Endometrial microvascular endothelial cells (primary cell): ENCODE measurements around the gene SWSAP1. TPM values are rescaled to one million over a fixed set of nuclear protein-coding genes. Genes with fewer than 3 reads are reported as not detected.
"Not testable (repeated sequence)": the region's sequence is repeated elsewhere in the genome, so short reads cannot be mapped to it uniquely, and the experiment has no call there.

Experiments
- in situ Hi-C: cut with HindIII; loops from 2 replicates; pipeline ENCODE4 v1.10.0; 2017; ENCODE audit warnings: low sequenced_read_pairs, low pct_unique_long_range_greater_than_20kb; ENCODE audit errors: inconsistent ontology term
- total RNA-seq: library from RNA; depleted of rRNA; stranded (reverse); fragments of >200 nt; gene quantifications from one replicate; pipeline ENCODE4 v1.2.3, GENCODE V29; 2015; ENCODE audit errors: inconsistent ontology term

SWSAP1 gene, protein sequence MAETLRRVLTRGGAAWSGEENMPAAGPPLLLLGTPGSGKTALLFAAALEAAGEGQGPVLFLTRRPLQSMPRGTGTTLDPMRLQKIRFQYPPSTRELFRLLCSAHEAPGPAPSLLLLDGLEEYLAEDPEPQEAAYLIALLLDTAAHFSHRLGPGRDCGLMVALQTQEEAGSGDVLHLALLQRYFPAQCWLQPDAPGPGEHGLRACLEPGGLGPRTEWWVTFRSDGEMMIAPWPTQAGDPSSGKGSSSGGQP
- total RNA-seq = 1.9 TPM

DNA sequence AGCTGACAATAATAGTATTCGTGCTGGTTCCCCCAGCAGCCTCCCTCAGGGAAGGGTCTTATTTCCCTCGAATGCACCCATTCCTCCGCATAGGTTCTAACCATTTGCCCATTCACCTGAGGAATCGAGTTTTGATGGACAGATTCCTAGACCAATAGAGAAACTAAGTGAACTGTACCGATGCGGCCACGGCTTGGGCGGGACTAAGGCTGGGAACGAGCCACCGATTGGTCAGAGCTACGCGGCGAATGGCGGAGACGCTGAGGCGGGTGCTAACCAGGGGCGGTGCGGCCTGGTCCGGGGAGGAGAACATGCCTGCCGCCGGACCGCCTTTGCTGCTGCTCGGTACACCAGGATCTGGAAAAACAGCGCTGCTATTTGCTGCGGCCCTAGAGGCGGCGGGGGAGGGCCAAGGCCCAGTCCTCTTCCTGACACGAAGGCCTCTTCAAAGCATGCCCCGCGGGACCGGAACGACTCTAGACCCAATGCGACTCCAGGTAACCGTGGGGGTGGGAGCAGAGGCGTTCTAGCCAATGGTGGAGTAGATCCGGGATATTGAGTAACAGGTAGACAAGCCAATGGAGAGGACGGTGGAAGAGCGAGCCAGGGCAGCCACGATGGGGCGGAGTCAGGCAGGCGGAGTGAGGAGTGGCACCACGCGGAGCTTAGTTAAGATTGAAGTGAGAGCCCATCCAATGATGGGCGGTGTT lies at the start of gene SWSAP1:
Gene SWSAP1, plus strand, starts transcription at position 234 of the 710 bp plus-strand sequence. Its CDS starts 15 bp downstream, at position 249.
- in situ Hi-C loops = no loop called here

- in situ Hi-C loops = no loop called here
Measured at GRCh38 chr19:11324748-11325389, 49.6 kb upstream of the SWSAP1 start.

DNA sequence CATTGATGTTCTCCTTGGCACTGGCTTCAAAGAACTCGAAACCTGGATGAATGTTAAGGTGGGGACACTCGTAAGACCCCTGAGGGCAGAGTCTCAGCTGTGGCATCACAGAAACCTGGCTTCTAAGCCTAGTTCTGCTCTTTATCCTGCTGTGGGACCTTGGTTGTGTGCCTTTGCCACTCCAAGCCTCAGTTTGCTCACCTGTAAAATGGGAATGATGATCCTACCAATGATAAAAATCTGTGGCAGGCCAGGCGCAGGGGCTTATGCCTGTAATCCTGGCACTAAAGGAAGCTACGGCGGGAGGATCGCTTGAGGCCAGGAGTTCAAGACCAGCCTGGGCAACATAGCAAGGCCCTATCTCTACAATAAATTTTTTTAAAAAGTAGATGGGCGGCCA lies 48.9 kb upstream of the SWSAP1 start:
- in situ Hi-C loops = no loop called here

DNA sequence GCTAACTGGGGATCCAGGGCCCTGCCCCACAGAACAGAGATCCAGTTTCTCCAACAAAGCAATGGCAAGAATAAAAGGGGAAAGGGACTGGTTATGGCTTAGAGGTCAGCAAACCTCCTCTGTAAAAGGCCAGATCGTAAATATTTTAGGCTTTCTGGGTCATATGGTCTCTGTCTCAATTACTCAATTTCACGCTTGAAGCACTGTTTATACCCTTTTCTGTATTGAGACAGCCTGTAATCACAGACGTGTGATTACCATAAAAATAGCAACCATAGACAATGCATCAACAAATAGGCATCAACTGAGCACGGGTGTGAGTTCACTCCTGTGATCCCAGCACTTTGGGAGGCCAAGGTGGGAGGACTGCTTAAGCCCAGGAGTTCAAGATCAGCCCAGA lies 44.3 kb upstream of the SWSAP1 start:
- in situ Hi-C loops = no loop called here

DNA sequence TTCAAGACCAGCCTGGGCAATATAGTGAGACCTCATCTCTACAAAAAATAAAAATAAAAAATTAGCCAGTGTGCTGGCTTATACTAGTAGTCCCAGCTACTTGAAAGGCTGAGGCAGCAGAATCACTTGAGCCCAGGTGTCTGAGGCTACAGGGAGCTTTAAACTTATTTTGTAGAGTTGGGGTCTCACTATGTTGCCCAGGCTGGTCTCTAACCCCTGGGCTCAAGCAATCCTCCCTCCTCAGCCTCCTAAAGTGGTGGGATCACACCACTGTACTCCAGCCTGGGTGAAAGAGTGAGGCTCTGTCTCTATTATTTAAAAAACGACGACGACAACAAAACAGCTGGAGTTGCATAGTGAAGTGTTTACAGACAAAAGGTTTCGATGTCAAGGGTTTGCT lies 43.0 kb upstream of the SWSAP1 start:
- in situ Hi-C loops = no loop called here

DNA sequence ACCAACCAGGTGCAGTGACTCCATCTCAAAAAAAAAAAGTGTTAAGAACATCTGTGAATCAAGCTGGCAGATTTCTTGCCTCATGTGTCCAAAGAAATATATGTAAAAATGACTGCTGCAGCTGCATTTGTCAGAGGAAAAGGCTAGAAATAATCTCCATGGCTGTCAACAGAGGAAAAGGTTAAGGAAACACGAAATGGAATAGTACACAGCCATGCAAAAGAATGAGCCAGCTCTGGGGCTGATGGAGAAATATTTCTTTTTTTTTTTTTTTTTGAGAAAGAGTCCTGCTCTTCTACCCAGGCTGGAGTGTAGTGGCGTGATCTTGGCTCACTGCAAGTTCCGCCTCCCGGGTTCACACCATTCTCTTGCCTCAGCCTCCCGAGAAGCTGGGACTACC lies 41.6 kb upstream of the SWSAP1 start:
- in situ Hi-C loops = no loop called here

- in situ Hi-C loops = not testable (repeated sequence)
Measured at GRCh38 chr19:11333838-11334237, 40.6 kb upstream of the SWSAP1 start.

- in situ Hi-C loops = no loop called here
Measured at GRCh38 chr19:11335449-11336146, 38.9 kb upstream of the SWSAP1 start.

GRCh38 chr19:11337080-11337479 lies 37.4 kb upstream of the SWSAP1 start:
- in situ Hi-C loops = no loop called here

DNA sequence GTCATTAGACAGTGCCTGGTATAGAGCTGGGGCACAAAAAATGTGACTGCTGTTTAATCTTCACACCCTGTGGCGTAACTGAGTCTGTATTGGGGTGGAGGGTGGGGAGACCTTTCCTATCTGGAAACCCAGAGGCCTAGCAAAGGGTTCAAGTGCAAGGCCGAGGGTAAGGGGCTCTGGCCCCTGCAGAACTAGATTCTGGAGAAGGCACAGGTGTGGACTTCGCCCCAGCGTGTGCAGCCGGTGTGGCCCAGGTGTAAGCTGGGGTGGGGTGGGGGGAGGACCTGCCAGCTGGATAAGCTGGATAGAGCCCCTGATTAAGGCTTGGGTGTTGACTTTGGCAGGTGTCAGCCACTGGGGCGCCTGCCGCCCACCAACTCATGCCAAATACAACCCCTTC lies 36.3 kb upstream of the SWSAP1 start:
- in situ Hi-C loops = no loop called here

DNA sequence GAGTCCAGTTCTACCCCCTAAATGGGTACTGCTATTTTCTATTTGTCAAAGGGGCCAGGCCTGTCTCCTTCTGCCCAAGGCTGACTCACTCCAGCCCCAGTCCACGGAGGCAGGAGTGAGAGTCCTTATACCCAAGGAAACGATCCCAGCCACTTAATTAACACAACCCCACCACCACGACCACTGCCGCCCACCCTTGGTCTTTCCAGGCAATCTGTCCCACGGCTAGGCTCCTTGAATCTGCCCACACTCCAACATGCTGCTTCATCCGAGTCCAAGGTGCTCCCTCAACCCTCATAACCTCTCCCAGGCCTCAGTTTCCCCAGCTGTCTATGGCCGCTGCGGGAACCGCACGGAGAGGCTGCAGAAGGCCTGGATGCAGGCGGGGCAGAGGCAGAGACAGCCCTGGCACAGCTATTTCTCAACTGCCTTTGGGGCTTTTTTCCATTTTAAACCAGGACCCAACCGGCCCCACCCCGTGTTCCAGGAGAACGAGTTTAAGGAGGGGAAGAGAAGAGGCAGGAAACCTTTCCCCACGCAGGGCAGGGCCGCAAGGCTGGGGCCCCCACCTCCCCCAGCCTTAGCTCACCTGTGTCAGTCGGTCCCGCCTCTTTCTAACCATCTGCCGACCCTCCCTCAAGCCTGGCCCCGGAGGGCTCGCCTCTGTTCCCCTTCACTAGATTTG lies 35.8 kb upstream of the SWSAP1 start:
- in situ Hi-C loops = no loop called here

DNA sequence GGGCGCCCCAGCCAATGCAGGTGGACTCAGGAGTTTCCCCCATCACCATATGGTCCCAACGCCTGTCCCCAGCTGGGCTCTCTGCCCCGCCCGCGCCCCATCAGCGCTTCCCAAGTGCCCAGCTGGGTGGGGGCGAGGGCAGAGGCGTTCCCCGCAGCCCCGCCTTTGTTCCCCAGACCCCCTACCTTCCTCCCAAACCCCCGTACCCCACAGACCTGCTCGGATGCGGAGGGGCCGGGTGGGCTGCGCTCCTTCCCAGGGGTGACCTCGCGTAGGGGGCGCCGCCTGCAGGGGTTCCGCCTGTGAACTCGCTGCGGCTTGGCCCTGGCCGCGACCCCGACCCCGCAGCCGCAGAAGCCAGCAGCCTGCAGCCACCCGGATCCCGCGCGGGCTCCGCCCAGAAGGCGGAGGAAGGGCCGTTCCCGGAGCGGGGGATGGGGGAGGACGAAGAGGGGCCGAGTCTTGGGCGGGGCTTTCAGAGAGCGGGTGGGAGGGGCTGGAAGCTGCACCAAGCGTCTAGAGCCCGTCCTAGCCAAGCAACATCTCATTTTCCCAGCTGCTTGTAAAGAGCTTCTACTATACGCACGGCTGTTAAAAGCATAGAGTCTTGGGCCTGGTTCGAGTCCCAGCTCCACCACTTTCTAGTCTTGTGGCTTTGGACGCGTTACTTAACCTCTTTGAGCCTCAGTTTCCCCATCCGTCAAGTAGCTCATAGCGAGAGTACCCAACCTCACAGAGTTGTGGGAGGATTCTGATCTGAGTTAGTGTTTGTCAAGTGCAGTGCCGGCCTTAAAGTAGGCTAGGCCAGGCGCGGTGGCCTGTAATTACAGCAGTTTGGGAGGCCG lies 35.0 kb upstream of the SWSAP1 start, which contains the start of gene RAB3D:
Gene RAB3D, minus strand, starts transcription at position 404 of the 845 bp plus-strand sequence. CDS start 2,258 bp downstream, outside the sequence.
- in situ Hi-C loops = no loop called here

GRCh38 chr19:11340099-11340467 lies 34.4 kb upstream of the SWSAP1 start:
- in situ Hi-C loops = not testable (repeated sequence)

- in situ Hi-C loops = no loop called here
Measured at GRCh38 chr19:11342429-11342828, 32.0 kb upstream of the SWSAP1 start.

DNA sequence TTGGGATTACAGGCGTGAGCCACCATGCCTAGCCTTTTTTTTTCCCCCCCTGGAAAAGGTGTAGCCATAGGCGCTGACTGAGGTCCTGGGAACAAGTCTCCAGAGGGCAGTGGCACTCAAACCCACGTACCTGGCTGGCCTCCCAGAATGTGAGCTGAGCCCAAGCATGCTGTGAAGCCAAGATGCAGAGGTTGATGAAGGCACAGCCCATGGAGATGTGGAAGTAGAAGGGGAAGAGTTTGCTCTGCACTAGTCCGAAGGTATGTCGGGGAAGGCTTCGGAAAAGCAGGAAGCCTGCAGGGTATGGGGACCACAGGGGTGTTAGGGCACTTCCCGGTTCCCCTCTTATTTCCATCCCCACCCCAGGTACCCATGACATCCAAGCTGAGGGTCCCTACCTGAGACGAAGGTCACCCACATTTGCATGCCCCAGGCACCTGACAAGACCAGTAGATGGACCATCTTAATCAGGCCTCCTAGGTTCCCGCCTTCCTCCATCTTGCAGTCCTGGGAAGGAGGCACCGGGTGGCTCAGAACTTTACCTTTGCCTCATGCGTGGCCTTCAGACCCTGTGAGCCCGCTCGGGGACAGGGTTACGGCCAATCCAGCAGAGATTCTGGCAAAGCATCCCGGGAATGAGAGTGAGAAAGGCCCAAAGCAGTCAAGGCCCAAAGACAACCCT lies 29.2 kb upstream of the SWSAP1 start:
- in situ Hi-C loops = no loop called here

- in situ Hi-C loops = no loop called here
Measured at GRCh38 chr19:11346104-11346940, 28.1 kb upstream of the SWSAP1 start, which contains the start of the genes CCDC159 and TMEM205. CCDC159 (plus strand) TSS chr19:11346519; CDS start chr19:11346607, 88 bp downstream. TMEM205 (minus strand) TSS chr19:11346268; CDS start chr19:11345619, 649 bp downstream.
